HG03342 (cell line): ENCODE results near the gene LRBA.
"Not testable (repeated sequence)": the region's sequence is repeated elsewhere in the genome, so short reads cannot be mapped to it uniquely, and the experiment has no call there.

Source experiments
- ATAC-seq: cut with Tn5 transposase; IDR thresholded peaks from one replicate; pipeline ENCODE4 v1.9.1; 2021; ENCODE audit warnings: mild to moderate bottlenecking, moderate library complexity; ENCODE audit not compliant: unreplicated experiment

The LRBA gene

DNA sequence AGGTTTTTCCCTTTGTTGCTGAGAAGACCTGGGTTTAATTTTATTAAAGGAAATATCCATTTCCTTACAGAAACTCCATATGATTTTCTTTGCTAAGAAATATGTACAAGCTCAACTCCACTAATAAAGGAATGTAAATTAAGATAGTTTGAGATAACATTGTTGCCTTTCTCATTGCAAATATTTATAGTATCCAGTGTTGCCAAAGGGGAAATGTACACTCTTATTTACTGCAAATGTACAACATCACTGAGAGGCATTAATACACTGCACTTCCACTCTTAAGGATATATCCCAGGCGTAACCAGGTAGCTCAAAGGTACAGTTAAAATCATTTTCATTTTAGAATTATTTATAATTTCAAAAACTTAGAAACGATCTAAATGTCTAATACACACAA lies 7.5 kb upstream of the LRBA start:
- ATAC-seq, result no peak

DNA sequence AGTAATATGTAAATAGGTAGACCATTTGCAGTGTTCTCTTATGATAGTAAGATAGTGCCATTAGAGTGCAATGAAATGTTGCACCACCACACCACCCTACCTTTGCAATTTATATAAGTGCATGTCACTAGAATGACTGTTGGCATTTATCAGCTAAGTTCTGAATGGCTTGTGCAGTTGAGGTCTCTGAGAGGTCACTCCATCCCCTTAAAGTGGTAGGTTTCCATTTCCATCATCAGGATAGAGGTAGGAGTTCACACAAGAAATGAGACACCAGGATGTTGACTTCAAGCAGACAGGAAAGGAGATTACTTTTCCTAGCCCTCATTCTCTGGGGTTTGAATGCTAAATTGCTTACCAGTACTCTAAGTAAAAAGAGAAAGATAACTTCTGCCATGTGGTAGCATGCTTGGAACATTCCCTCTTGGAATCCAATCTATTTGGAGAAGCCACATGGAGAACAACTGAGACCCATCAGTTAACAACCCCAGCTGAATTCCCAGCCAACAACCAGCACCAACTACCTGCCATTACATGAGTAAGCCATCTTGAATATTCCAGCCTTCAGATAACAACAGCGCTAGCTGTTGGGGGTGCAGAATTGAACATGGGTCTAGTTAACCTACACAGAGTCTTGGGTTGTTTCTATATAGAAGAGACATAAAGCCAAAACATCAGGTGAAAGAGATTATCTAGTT lies 6.7 kb upstream of the LRBA start:
- ATAC-seq, result no peak

DNA sequence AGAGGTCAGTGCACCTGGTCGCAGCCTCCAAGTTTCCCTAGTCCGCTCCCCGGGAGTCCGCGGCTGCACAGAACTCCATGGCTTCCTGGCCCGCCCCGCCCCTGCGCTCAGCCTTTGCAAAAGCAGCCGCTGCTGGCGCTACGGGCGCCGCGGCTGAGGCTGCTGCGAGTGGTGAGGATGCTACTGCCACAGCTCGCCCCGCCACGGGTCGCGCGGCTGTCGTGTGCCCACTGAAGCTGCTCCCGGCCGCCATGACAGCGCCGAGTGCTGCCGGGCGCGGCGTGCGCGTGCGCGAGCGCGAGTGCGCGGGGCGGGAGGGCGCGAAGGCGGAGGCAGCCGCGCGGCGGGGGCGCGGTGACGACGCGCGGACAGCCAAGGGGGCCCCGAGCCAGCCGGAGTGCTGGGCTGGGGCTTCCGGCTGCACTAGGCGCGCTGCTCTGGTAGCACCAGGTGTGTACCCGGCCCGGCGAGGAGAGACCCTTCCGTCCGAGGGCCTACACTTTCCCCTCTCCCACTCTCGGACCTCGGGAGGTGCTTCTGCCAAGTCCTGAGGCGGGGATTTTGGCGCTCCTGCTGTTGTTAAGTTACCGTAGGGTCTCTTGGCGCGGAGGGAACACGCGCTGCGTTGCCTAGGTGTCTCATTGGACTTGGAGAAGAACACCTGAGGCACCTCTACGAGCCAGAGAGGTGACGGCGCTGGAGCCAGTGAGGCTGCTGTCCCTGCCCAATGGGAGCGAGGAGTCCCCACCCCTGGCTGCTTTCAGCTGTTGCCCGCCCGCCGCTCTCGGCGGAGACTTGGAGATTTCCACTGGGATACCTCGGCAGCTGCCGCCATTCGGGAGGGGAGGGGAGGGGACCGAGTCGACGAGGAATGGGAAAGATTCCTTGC lies 619 bp upstream of the LRBA start:
- peak; percentile 77 for ATAC-seq

DNA sequence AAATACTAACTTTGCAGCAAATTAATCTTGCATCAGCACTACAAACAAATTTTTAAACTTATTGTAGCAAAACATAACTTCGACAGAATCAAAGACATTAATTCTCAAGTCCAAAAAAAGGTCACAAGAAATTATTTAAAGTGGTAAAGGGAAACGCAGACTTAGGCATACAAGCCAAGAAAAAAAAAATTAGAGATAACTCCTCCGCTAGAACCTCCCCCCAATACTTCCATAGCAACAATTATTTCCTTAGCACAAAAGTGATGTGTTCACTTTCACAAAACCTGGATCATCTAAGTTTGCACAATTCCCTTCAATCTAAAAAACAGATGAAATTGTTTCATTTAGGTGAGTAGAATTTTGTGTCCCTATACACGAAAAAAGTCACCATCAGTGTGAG lies 1.1 kb downstream of the LRBA start:
- ATAC-seq, result no peak

DNA sequence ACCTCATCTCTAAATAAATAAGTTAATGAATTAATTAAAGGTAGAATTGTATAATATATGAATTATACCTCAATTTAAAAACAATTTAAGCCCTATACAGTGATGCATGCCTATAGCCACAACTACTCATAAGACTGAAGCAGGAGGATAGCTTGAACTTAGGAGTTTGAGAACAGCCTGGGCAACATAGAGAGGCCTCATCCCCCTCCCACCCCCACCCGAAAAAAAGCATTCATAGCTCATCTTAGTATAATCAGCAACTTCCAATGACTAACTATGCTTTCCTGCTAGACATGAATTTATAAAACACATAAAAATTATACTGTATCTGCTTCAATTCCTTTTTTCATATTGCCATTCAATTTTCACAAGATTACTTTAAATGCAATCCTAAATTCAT lies 1.6 kb downstream of the LRBA start:
- ATAC-seq, result no peak

DNA sequence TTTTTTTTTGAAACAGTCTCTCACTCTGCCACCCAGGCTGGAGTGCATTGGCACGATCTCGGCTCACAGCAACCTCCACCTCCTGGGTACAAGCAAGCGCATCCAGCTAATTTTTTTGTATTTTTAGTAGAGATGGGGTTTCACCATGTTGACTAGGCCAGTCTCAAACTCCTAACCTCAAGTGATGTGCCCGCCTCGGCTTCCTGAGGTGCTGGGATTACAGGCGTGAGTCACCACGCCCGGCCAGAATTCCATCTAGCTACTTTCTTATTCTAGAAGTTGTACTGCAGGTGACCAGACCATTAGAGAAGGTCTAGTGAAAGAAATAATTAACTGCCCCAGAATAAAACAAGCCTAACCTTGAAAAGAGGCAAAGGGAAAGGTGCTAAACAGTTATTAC lies 2.3 kb downstream of the LRBA start:
- ATAC-seq, result no peak

DNA sequence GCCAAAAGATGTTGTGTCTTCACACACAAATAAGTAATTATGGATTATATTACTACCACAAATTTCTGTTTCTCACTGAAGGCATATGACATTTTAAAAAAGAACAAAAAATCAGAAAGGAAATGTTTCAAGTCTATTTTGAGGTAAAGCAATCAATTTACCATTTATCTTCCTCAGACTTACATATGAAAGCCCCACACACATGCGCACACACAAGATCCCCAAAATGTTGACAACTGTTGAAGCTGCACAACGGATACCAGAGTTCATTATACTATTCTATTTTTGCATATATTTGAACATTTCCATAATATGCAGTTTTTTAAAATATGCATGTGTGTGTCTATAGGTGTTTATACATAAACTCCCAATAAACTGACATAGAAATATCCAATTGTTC lies 2.7 kb downstream of the LRBA start:
- no peak for ATAC-seq

DNA sequence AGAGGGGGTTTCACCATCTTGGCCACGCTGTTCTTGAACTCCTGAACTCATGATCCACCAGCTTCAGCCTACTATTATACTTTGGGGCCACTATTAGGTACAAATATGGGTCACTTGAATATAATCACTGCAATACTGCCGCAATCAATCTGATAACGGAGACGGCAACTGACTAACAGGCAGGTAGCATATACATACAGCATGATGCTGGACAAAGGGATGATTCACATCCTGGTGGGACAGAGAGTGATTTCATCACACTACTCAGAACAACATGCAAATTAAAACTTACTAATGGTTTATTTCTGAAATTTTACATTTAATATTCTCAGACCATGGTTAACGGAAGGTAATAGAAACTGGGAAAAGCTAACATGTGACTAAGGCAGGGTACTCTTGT lies 10.9 kb downstream of the LRBA start:
- no peak for ATAC-seq

DNA sequence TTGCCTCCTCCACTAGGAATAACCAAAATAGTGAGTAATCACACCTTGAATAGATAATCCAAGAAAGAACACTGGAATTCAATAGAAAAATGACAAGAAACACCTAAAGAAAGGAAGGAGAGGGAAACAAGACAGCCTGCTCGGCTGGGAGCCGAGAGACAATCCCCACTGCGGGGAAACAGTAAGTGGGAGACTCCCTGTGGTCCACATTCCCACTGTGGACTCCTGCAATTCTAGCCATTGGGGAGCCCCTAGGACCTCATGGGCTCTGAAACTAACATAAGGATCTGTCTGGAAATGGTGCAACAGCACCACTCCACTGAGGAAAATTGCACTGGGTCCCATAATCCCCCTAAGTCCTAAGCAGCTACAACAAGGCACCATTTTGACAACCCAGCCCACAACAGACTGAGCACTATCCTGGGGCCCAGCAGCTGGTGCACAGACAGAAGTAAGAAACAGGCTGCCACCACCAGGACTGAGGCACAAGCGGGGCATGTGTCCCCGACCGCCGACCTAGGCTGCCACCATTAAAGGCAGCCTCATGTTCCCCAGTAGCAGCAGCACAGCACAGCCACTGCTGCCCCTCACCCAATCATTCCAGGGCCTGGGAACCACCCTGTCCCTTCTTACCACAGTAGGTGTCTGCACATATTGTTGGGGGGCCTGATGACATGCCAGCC lies 14.2 kb downstream of the LRBA start:
- ATAC-seq, result no peak

DNA sequence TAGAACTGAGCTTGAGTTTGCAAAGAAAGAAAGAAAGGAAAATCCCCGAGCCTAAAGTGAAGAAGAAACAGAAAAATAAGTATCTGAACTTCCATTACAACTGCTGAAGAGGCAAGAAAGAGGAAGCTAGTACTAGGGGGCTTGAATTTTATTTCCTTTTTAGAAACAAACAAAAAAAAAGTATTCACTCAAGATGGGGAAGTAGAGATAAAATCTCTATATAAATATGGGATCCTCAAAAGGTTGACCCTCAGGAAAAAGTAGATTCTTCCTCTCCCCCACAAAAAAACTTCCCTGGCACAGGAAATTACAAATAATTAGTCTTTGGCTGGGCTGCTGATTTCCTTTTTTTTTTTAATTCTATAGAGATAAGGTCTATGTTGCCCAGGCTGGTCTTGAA lies 16.0 kb downstream of the LRBA start:
- ATAC-seq, result no peak

DNA sequence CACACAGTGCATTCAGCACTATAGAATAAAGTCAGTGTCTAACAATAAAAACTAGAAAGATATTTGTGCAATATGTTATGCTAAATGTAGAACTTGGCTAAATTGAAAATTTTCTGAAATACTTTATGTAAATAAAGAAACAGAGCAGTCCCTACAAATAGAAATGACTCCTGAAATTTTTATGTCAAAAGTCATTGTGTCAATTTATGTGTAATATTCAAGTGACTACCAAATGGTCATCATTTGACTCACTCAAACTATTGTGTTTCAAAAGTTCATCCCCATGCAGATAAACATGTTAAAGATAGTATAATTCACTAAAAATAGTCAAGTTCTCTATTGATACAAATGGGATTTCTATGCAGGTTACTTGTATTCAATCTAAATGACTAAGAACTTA lies 17.9 kb downstream of the LRBA start:
- no peak for ATAC-seq

DNA sequence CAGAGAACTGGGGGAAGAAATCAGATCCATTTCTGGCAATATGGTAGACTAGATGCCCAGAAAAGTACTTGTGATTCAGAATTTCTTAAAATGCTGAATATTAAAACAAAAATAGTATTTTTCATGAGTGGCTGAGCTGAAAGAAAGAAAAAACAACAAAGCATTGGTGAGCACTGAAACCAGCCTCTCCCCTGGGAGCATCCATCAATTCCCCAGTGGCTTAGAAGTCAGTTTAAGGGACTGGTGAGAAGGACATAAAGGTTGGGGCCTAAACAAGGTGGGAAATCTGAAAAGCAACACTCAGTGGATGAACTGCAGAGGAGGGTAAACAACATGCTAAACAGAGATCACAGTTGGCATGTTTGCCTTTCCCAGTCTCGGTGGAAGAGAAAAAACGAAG lies 20.4 kb downstream of the LRBA start:
- no peak for ATAC-seq

DNA sequence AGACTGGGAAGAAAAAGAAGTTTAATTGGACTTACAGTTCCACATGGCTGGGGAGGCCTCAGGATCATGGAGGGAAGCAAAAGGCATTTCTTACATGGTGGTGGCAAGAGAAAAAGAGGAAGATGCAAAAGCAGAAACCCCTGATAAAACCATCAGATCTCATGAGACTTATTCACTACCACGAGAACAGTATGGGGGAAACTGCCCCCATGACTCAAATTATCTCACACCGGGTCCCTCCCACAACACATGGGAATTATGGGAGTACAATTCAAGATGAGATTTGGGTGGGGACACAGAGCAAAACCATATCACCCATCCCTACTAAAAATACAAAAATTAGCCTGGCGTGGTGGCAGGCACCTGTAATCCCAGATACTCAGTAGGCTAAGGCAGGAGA lies 21.5 kb downstream of the LRBA start:
- not testable (repeated sequence) for ATAC-seq

DNA sequence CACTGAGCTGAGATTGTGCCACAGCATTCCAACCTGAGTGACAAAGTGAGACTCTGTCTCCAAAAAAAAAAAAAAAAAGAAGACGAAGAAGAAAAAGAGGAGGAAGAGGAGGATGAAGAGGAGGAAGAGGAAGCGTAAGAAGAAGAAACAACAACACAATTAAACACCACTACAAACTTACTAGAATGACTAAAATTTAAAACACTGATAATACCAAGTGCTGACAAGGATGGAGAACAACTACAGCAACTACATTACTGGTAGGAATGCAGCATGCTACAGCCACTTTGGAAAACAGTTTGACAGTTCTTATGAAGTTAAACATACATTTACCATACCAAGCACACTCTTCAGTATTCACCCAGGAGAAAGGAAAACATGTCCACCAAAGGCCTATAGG lies 24.1 kb downstream of the LRBA start:
- no peak for ATAC-seq

DNA sequence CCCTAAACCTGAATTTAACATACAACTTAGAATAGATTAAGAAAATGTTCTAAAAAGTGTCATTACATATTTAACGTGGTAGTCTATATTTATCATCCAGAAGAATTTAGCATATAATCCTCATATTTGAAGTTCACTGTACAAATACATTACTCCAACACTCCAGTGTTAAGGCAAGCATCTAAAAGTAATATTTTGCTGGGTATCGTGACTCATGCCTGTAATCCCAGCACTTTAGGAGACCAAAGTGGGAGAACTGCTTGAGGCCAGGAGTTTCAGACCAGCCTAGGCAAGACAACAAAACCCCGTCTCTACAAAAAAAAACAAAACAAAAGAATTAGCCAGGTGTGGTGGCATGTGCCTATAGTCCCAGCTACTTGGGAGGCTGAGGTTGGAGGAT lies 24.8 kb downstream of the LRBA start:
- no peak for ATAC-seq

DNA sequence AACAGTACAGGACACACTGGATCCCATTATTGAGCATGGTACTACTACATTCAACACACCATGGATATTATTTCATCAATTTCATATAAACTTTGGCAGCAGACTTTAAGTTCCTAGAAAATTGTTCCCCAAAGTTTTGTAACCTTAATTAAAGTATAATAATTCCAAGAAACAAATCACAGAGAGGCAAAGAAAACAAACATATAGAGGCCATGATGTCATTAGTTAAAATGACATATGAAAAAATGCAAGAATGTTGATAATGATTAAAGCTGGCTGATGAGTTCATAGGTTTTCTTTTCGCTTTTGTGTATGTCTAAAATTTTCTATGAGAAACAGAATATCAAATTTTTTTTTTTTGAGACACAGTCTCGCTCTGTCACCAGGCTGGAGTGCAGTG lies 26.8 kb downstream of the LRBA start:
- ATAC-seq, result no peak

DNA sequence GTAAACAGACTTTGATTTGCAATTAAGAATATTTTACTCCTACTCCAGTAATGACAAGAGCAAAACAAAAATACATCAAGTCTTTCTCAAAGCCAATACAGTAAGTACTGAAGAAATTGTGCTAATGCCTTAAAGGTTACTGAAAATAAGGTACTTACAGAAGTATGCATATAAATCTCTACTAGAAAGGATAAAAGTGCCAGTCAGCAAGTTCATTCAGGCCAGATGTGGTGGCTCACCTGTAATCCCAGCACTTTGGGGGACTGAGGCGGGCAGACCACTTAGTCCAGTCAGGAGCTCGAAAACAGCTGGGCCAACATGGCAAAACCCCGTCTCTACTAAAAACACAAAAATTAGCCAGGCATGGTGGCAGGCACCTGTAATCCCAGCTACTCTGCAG lies 27.9 kb downstream of the LRBA start:
- no peak for ATAC-seq

DNA sequence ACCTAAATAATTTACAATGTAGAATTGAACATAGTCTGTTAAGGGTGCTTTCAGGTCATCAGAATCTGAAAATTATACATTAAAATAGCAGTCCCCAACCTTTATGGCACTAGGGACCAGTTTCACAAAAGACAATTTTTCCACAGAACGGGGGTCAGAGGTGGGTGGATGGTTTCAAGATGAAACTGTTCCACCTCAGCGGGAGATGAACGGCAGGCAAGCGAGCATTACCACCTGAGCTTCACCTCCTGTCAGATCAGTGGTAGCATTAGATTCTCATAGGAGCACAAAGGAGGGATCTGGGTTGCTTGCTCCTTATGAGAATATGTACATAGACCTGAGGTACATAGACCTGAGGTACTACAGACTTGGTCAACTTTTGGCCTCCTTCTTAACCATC lies 29.0 kb downstream of the LRBA start:
- peak; percentile 50 for ATAC-seq

DNA sequence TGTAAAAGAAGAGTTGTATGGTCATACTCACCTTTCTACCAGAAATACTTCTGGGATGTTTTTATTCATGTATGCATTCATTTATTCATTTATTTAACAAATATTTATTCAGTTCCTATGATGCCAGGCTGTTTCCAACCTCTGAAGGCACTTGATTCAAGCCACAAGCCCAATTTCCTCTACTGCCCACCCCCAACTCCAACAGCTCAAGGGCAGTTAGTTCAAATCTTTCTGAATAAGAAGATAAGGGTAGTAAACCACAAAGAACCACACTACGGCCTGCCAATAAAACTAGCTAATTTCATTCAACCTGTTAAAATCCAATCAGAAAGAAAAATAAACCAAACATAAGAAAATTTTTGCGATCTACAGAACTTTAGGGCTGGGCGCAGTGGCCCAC lies 31.2 kb downstream of the LRBA start:
- no peak for ATAC-seq

DNA sequence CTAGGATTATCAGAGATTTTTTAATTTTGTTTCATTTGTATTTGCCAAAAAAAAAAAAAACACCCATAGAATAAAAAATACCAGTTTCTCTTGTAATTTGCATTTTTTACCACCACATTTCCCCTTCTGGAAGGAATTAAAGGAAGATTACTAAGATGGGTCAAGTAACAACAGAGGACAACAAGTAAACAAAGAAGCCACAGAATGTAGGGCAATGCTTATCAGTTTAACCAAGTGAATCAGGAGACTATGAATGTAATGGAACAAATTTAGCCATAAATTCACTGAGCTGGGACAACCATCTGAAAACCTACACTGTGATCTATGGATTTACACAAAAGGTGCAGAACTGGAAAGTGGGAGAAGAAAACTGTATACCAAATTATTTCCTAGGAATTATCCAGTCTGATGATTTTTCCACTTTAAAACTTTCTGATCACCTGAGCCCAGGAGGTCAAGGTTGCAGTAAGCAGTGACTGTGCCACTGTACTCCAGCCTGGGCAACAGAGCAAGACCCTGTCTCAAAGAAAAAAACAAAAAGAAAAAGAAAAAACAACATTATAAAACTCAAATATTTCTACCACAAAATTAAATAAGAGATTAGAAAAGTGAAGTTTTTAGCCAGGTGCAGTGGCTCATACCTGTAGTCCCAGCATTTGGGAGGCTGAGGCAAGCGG lies 32.4 kb downstream of the LRBA start:
- no peak for ATAC-seq
